Measurements from ENCODE around the gene TNK2. TPM values are rescaled to one million over a fixed set of nuclear protein-coding genes. Genes with fewer than 3 reads are reported as not detected.

TNK2 gene
- total RNA-seq, 4 donors from 2014 or later, result 40.5 to 54.0 (median 49.3) TPM

GRCh38 chr3:195931582-195932273 lies 23.4 kb upstream of the TNK2 start:
- in situ Hi-C loops (cut with MboI; ENCODE audit: low sequenced_read_pairs in 4 of 4), result no loop called here
- ATAC-seq, result no peak

GRCh38 chr3:195929452-195929851 lies 21.1 kb upstream of the TNK2 start:
- Histone ChIP-seq H3K36me3 (no peaks in the 10 kb centered on the region), H3K9me3 (no peaks in the 10 kb centered on the region), H3K4me3 (no peak overlapping the region), H3K27ac (no peak overlapping the region), H3K27me3 (no peaks in the 10 kb centered on the region), H3K4me1 (no peaks in the 10 kb centered on the region)
- ATAC-seq (no peak), DNase-seq (no peak)
- intact Hi-C loops (cut with DNase I; ENCODE audit: low total_unique reads) (no loop called here), in situ Hi-C loops (cut with MboI; ENCODE audit: low sequenced_read_pairs in 4 of 4) (no loop called here)
- no peak for TF ChIP-seq POLR2A (IDR thresholded peaks at IDR 0.05)
- no peak for TF ChIP-seq CTCF (IDR thresholded peaks at IDR 0.05 in 4 of 5, conservative IDR thresholded peaks at IDR 0.05 in 1 of 5)

More at GRCh38 chr3:195931582-195932273, 23.4 kb upstream of the TNK2 start:
- intact Hi-C loops (cut with DNase I; ENCODE audit: low total_unique reads), result no loop called here
- Histone ChIP-seq H3K36me3 (no peaks in the 10 kb centered on the region), H3K4me1 (no peaks in the 10 kb centered on the region), H3K27ac (no peak overlapping the region), H3K9me3 (no peaks in the 10 kb centered on the region), H3K4me3 (no peak overlapping the region), H3K27me3 (no peaks in the 10 kb centered on the region)
- TF ChIP-seq POLR2A (IDR thresholded peaks at IDR 0.05) (no peak), CTCF (IDR thresholded peaks at IDR 0.05 in 4 of 5, conservative IDR thresholded peaks at IDR 0.05 in 1 of 5) (no peak)
- DNase-seq, result no peak

- peak in 1 of 2 donors; percentile 6 for DNase-seq
- H3K27me3 ChIP-seq, result peaks cover 0 to 17% (median 0%) of the 10 kb centered on the region in 3 donors
- TF ChIP-seq CTCF (IDR thresholded peaks at IDR 0.05 in 4 of 5, conservative IDR thresholded peaks at IDR 0.05 in 1 of 5), result no peak
- no peak for TF ChIP-seq POLR2A (IDR thresholded peaks at IDR 0.05)
- in situ Hi-C loops (cut with MboI; ENCODE audit: low sequenced_read_pairs in 4 of 4) (no loop called here), intact Hi-C loops (cut with DNase I; ENCODE audit: low total_unique reads) (no loop called here)
- no peak for ATAC-seq
- no peak overlapping the region for H3K27ac ChIP-seq
- no peaks in the 10 kb centered on the region for H3K36me3 ChIP-seq
- no peaks in the 10 kb centered on the region for H3K9me3 ChIP-seq
- no peaks in the 10 kb centered on the region for H3K4me1 ChIP-seq
- H3K4me3 ChIP-seq, result no peak overlapping the region
These were observed 13.0 kb upstream of the TNK2 start for GRCh38 chr3:195921334-195921791.

GRCh38 chr3:195918176-195918575 lies 9.8 kb upstream of the TNK2 start:
- no peaks in the 10 kb centered on the region for H3K36me3 ChIP-seq
- TF ChIP-seq POLR2A (IDR thresholded peaks at IDR 0.05) (no peak), CTCF (IDR thresholded peaks at IDR 0.05 in 4 of 5, conservative IDR thresholded peaks at IDR 0.05 in 1 of 5) (no peak)
- in situ Hi-C loops (cut with MboI; ENCODE audit: low sequenced_read_pairs in 4 of 4) (loop anchor here in 2 of 4 donors (10.0 kb wide), 1 partner anchor 63 kb away; no protein-coding TSS in a partner anchor), intact Hi-C loops (cut with DNase I; ENCODE audit: low total_unique reads) (no loop called here)
- DNase-seq, result peak in 1 of 2 donors; percentile 9
- H3K4me3 ChIP-seq, result no peak overlapping the region
- H3K4me1 ChIP-seq, result peaks cover 9 to 11% of the 10 kb centered on the region in 2 donors
- H3K27ac ChIP-seq, result no peak overlapping the region
- peaks cover 0 to 14% (median 0%) of the 10 kb centered on the region in 3 donors for H3K27me3 ChIP-seq
- H3K9me3 ChIP-seq, result no peaks in the 10 kb centered on the region
- ATAC-seq, result no peak

All from gastrocnemius medialis (tissue), 4 donors.